GM04504 (cell line): ENCODE data around the gene RALGAPB.
"Not testable (repeated sequence)": the region's sequence is repeated elsewhere in the genome, so short reads cannot be mapped to it uniquely, and the experiment has no call there.

Experiments
- DNase-seq: peaks from one replicate; pipeline ENCODE4 v3.0.0-alpha.2; 2012; ENCODE audit warnings: low read depth

The RALGAPB gene

DNA sequence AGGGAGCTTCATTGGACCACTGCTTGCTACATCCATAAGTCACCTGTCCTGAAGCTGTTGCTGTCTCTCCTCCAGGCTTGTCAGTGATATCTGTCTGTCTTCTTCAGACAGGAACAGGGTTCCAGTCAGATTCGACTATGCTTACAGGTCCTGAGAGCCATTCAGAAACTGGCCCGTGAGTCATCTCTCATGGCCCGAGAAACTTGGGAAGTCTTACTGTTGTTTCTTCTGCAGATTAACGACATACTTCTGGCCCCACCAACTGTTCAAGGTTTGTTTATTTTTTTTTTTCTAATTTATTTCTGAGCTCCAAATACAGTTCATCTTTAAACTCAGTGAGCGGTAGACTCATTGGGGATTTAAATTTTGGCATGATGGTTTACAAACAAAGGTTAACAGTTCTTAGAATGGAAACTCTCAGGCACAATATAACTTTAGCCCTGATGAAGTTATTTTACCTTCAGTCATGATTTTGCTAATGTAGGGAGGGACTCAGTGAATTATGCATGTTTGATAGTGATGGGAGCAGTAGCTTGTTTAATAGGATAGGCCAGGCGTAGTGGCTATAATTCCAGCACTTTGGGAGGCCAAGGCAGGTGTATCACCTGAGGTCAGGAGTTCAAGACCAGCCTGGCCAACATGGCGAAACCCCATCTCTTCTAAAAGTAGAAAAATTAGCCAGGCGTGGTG is 24.7 kb downstream of the RALGAPB start:
- no peak for DNase-seq

DNA sequence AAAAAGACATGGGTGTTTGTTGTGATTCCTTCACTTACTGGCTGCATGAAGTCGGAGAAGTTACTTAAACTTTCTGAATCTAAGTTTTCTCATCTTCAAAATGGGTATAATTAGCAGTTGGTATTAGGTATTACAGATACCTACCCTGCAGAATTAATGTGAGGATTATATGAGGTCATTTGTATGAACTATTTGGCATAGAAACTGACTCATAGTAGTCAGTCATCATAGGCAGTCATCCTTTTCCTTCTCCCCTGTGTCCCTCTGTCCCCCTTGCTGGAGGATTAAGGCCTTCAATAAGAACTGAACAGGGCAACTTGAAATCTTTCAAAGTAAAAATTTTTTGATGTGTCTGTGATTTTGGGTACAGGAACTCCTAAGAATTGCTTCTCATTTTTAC is 26.3 kb downstream of the RALGAPB start:
- DNase-seq, result no peak

DNA sequence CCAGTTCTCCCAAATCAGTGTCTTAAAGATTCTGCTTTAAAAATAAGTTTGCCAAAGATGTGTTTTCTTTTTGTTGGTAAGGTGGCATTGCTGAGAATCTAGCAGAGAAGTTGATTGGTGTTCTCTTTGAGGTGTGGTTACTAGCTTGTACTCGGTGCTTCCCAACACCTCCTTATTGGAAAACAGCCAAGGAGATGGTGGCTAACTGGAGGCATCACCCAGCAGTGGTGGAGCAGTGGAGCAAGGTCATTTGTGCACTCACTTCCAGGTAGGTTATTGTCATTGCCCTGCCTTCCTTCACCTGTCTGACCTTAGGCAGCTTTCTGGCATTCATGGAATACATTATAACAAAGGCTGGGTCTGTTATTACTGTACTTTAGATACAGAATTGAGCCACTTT is 26.7 kb downstream of the RALGAPB start:
- no peak for DNase-seq

DNA sequence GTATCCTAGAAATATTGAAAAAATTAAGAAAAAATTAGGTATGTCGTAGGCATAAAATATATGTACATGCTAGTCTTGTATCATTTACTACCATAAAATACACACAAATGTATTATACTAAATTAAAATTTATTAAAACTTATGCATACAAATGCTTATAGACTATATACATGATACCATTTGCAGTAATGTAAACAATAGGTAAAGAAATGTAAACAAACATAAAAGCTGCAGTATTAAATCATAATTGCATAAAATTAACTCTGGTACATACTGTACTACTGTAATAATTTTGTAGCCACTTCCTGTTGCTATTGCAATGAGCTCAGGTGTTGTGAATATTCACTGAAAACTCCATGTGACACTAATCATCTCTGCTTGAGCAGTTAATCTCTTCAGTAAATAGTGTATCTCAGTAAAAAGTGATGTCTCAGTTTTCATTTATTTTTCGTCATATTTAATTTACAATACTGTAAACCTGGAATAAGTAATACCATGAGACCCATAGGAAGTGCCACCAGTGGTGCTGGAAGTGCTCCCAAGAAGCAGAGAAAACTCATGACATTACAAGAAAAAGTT is 29.3 kb downstream of the RALGAPB start:
- no peak for DNase-seq

DNA sequence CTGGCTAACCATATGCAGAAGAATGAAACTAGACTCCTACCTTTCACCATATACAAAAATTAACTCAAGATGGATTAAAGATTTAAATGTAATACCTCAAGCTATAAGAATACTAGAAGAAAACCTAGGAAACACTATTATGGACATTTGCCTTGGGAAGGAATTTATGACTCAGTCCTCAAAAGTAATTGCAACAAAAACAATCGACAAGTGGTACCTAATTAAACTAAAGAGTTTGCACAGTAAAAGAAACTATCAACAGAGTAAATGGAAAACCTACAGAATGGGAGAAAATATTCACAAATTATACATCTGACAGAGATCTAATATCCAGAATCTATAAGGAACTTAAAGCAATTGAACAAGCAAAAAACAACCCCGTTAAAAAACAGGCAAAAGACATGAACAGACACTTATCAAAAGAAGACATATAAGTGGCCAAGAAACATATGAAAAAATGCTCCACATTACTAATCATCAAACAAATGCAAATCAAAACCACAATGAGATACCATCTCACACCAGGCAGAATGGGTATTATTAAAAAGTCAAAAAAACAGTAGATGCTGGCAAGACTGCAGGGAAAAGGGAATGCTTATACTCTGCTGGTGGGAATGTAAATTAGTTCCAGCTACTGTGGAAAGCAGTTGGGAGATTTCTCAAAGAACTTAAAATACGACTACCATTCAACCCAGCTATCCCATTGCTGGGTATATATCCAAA is 31.9 kb downstream of the RALGAPB start:
- DNase-seq, result no peak

DNA sequence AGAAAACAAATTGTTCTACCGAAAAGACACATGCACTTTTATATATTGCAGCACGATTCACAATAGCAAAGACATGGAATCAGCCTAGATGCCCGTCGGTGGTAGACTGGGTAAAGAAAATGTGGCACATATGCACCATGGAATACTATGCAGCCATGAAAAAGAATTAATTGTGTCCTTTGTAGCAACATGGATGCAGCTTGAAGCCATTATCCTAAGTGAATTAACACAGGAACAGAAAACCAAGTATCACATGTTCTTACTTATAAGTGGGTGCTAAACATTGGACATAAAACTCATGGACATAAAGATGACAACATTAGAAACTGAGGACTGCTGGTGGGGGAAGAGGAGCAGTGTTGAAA is 32.4 kb downstream of the RALGAPB start:
- DNase-seq, result no peak

DNA sequence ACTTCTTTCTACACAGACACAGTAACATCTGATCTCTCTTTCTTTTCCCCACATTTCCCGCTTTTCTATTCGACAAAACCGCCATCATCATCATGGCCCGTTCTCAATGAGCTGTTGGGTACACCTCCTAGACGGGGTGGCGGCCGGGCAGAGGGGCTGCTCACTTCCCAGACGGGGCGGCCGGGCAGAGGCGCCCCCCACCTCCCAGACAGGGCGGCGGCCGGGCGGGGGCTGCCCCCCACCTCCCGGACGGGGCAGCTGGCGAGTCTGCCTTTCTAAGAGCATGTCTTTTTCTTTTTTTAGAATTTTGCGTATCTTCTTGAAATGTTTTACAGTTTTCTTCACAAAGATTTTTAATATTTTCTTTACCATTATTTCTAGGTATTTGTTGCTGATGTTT is 39.1 kb downstream of the RALGAPB start:
- not testable (repeated sequence) for DNase-seq

DNA sequence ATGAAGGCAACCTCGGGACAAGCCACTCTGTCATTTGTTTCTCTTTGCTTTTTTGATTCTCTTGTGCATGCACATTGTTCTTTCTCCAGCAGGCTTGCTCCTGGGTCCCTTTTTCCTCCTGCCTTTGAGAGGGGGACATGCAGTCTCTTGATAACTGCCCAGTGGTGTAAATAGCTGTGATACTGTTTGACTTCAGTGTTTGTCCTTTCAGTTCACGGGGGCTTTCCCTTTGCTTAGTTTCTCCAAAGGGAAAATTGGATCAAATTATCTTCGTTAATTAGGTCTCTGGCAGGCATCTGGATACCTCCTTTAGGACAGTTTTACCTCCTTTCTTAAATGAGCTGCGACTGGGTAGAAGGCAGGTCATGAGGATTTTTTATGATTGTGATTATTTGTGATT is 41.5 kb downstream of the RALGAPB start:
- DNase-seq, result no peak

DNA sequence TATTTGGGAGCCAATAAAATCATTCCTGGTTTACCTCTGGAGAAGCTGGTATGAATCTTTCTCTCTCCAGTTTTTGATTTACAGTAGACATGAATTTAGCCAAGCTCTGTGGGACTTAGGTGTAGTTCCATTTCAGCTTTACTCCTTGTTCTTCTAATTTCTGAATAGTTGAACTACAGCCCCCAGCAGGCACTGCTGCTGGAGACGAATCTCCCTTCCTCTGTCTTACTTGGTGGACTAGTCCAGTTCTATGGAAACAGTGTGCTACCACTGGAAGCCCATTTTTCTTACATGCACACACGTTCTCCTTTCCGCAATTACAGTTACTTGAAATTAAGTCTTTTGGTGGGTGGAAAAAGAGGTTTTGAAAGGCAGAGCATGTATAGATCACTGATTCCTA is 42.3 kb downstream of the RALGAPB start:
- no peak for DNase-seq

DNA sequence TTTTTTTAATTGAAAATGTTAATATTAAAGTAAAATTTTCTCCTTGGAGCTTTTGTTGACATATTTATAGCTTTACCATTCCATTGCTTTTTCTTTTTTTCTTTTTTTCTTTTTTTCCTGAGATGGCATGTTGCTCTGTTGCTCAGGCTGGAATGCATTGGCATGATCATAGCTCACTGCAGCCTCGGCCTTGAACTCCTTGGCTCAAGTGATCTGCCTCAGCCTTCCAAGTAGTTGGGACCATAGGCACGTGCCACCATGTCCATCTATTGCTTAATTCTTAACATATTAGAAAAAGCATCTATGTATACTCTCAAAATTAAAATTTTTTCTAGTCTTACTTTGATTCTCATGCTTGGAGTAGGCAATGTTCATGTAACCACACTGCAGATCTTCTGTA is 43.0 kb downstream of the RALGAPB start:
- DNase-seq, result no peak

DNA sequence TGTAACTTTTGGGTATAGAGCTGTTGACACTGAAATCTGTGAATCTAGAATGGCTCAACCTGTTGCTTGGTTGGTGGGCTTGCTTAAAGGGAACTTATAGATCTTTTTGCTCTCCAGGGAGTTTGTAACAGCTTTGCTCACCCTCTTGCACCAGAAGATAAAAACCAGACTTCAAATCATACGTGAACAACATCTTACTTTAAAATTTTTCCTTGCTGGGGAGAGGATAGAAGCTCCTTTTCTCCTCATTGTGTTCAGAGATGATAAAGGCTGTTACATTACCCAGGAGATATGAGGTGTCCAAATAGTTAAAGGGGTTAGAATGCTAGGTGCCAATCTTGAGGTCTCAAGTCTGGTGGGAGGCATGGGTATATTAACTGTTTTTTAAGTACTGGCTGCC is 46.8 kb downstream of the RALGAPB start:
- DNase-seq, result no peak

DNA sequence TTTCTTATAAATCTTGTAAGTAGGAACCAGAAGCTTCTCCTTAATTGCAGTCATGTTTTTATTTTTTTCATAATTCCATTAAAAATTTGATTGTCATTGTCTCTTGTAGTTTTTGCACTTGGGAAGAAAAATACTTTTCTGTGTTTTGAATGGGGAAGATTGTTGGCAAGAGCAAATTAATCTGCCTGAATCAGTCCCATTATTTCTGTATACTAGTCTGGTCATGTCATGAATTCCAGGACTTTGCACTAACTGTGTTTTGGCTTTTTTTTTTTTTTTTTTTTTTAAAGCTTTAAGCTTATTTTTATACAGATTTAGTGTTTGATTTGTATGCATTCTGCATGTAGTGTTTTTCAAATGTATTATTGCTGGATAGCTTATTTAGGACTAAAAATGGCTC is 47.6 kb downstream of the RALGAPB start:
- no peak for DNase-seq

DNA sequence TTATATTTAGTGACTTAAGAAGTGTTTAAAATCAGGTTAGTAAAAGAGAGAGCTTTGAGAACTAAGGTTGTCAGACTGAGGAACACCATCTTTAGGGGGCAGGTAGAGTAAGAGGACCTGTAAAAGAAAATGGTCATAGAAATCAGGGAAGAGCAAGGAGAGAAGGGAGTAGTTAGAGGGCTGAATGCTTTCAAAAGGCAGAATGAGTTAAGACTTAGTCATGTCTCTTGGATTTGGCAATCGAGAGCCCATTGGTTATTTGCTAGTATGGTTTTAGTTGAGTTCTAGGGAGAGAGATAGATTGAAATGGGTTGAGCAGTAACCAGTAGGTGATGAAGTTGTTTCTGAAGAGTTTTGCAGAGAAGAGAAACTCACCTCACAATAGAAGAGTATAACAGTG is 51.1 kb downstream of the RALGAPB start:
- peak; percentile 15 for DNase-seq

DNA sequence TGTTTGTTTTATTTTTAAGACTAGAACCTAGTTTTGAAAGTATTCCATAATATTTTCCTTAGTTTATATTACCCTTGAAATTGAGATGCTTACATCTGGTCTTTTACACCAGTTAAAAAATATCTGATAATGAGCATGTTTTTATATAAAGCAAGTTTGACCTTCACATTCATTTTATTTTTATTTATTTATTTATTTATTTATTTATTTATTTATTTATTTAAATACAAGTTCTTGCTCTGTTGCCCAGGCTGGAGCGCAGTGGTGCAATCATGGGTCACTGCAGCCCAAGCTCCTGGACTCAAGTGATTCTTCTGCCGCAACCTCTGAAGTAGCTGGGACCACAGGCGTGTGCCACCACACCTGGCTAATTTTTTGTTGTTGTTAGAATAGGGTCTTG is 55.5 kb downstream of the RALGAPB start:
- no peak for DNase-seq

DNA sequence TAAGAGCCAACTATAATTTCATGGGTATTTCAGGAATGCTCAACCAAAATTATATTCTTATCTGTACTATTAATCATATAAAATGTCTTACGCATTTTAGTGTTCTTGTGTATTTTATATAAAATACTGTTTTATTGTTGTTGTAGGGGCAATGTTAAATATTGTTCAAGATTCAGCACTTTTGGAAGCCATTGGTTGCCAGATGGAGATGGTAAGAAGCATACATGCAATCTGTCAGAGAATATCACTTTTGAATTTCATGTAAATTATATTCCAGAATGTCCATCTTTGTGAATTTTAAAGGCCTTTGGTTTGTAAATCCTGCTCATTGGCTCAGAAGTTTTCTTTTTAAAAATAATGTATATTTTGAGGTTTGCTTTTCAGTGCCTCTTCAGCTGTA is 58.4 kb downstream of the RALGAPB start:
- no peak for DNase-seq

DNA sequence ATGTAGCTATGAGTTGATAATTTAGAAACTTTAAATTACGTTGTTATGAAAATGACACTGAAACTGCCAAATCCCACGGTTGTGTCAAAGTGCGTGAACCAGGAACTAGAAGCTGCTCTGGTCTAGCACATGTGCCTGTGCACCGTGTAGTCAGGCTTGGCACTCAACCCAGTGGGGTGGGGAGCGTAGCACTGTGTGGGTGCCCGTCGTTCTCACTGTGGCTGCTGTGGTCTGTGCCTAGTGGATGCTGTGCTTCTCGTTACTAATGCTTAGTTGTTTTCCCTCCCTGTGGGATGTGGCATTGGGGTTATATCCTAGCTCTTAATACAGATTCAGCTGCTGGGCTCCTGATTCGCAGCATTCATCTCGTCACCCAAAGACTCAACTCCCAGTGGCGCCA is 62.1 kb downstream of the RALGAPB start:
- no peak for DNase-seq

DNA sequence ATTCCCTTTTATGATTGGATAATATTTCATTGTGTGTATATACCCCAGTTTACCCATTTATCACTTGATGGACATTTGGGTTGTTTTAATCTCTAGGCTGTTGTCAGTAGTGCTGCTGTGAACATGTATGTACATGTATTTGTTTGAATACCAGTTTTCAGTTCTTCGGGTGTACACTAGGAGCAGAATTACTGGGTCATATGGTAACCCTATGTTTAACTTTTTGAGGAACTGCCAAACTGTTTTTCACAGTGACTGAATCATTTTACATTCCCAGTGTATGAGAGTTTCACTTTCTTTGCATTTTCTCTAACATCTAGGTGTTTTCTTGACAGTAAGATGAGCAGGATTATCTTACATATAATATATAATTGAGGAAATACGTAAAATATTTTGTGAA is 63.7 kb downstream of the RALGAPB start:
- DNase-seq, result peak; percentile 23

DNA sequence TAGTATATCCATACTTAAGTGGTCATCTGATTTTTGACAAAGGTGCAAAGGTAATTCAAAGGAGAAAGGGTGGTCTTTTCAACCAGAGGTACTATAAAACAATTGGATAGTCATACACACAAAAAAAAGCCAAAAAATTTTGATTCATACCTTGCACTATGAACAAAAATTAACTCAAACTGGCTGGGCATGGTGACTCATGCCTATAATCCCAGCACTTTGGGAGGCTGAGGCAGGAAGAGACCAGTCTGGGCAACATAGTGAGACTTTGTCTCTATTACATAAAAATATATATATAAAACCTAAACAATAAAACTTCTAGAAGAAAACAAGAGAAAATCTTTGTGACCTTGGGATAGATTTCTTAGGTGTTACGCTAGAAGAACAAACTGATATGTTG is 64.5 kb downstream of the RALGAPB start:
- DNase-seq, result no peak

DNA sequence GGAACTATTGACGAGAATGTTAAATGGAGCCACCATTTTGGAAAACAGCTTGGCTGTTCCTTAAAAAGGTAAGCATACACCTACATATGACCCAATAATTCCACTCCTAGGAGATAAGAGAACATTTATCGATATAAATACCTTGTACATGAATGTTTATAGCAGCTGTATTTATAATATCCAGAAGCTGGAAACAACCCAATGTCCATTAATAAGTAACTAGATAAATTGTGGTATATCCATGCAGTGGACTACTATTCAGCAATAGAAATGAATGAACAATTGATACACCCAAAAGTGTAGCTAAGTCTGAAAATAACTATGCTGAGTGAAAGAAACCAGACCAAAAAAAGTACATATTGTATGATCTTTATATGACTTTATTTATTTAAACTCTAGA is 66.1 kb downstream of the RALGAPB start:
- DNase-seq, result no peak

DNA sequence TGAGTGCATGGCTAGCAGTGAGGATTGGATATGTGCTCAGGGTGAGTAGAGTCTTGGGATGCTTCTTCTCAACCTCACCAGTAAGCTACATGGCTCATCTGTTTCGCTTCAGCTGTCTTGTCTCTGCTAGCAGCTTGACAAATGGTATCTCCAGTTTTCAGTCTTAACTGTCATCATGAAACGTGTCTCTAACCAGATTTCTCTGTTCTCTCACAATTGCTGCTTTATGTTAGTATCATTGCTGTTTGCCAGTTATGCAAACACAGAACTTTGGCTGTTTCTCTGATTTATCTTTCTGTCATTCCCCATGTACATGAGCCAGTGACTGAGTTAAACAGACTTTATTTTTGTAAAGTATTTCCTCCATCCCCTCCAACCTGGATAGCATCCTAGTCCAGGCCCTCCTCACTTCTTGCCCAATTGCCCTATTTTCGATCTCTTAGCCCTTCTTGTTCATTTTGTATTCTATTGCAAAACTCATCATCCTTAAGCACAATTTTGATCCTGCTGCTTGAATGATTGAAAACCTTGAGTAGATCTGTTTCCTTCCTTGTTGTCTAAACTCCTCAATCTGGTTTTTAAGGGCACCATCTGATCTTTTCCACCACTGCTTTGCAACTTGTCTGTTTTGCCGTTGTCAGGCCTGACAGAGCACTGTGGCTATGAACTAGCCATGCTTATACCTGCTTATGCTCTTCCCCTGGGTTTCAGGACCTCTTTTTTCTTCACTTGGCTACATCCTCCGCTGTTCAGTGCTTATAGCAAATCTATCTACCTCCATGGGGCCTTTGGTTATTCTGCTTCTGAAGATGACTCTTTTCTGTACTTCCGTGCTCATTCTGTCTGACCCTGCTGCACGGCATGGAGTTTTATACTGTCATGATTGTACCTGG is 70.6 kb downstream of the RALGAPB start:
- DNase-seq, result no peak

DNA sequence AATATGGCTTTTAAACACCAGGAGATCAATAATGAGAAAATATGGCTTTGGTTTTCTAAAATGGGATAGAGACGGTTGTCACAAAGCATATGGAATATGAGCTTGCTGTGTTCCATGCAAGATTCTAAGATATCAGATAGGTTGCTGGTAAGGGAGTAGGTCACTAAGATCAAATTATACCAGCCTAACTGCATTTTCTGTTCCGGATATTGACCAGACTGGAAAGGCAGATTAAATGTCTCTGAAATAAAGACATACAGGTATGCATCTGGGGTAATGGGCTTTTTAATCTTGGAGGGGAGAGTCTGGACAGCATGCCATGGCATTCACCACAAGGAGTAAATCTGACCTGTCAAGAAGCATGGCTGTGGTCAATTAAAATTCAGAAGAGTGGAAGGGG is 73.1 kb downstream of the RALGAPB start:
- DNase-seq, result no peak

DNA sequence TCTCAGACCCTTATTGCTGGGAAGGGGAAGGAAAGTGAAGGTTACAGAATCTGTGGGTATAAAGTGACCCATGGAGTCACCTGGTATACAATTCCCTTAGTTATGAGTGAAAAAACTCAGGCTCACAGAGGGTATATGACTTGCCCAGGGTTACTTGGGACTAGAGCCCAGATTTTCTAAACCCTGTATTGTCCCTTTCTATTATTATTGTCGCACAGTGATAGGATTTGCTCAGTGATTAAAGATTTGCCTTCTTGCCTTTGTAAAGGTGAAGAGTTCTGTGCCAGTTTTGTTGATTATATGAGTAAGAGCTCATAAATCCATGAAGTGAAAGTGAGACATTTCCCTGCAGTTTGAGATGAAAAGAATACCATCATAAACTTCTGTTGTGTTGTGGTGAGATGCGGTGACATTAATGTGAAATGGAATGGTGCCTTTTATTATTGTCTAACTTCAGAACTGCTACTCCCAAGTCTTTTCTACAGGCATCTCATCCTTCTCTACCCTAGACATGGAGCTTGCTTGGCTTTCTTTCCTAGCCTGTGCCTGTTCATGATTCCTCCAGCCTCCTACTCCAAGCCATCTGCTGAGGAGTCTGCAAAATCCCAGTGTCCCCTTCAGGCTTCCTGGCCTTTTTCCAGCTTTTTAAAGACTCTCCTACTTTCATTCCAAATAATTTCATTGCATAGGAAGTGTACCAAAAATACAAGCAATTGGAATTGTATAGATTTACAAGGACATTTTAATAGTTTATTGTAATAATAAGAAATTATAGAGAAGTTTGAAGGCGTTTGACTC is 74.8 kb downstream of the RALGAPB start:
- no peak for DNase-seq
